ENCODE results near the gene WDR62.

DNA sequence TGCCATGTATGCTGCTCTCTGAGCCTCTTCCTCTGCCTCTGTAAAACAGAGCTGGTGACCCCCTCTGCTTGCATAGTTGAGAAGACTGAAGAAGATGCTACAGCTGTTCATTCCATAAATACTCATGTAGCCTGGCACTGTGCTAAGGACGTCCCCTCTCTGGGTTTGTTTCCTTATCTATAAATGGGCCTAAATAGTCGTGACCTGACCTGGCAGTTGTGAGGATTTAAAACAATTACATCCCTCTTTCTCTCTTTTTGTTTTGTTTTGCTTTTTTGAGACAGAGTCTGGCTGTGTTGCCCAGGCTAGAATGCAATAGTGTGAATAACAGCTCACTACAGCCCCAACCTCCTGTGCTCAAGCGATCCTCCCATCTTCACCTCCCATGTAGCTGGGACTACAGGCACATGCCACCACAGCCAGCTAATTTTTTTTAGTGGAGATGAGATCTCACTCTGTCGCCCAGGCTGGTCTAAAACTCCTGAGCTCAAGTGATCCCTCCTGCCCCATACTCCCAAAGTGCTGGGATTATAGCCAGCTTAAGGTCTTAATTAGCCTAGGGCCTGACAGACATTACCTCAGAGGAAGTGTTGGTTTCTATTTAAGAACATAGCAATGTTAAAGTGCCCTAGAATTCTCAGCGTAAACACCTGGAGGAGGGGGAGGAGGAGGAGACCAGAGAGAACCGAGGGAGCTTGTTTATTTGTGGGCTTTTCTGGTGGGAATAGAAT lies 4.6 kb downstream of the WDR62 start:
- TF ChIP-seq ZNF10 (tag by site-specific recombination; IDR thresholded peaks at IDR 0.05) (no peak), ZNF121 (tag by site-specific recombination; IDR thresholded peaks at IDR 0.05) (peak; percentile 79), ZNF544 (tag by site-specific recombination; IDR thresholded peaks at IDR 0.05) (no peak), REPIN1 (tag by site-specific recombination; IDR thresholded peaks at IDR 0.05; ENCODE audit: low read depth) (no peak)

Data from HEK293 (cell line).